ENCODE data around the gene STK32C. TPM values are rescaled to one million over a fixed set of nuclear protein-coding genes. Genes with fewer than 3 reads are reported as not detected.

The STK32C gene
- total RNA-seq, 1 experiment from 2014 or later = 13.5 TPM

DNA sequence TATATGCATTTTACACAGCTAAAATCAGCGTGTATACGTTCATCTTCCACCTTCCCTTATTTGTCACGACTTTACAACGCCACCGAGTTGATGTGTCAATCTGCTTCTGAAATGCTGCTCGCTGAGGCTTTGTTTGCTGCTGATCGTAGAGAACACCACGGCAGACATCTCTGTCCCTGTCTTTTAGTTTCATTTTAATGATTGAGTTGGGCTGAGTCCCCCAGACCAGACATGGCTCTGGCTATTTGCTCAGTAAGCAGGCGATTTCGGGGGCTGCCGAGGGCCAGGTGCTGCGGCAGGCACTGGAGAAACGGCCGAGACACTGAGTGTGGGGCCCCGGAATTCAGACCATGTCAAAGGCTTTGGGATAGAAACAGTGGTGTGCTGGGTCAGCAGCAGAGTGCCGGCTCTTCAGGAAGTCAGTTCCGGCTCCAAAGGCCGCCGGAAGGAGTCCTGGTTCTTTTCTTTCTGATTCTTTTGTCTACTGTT, 29.2 kb upstream of the STK32C start:
- intact Hi-C loops (cut with micrococcal nuclease; ENCODE audit: unreplicated experiment) = no loop called here
- CTCF ChIA-PET = no interaction called here
- H3K27ac Mint-ChIP-seq (ENCODE audit: unreplicated experiment) = no peak overlapping the region
- H3K4me3 Mint-ChIP-seq (ENCODE audit: low read depth, unreplicated experiment) = no peak overlapping the region
- peaks cover 9% of the 10 kb centered on the region for H3K36me3 Mint-ChIP-seq (ENCODE audit: insufficient read depth, unreplicated experiment)
- no peaks in the 10 kb centered on the region for H3K27me3 Mint-ChIP-seq (ENCODE audit: unreplicated experiment)
- no TSS peak for BruUV-seq (replicated peaks)
- no peak for DNase-seq
- no peaks in the 10 kb centered on the region for H3K9me3 Mint-ChIP-seq (ENCODE audit: low read depth, unreplicated experiment)
- TF ChIP-seq, protein P1, sequence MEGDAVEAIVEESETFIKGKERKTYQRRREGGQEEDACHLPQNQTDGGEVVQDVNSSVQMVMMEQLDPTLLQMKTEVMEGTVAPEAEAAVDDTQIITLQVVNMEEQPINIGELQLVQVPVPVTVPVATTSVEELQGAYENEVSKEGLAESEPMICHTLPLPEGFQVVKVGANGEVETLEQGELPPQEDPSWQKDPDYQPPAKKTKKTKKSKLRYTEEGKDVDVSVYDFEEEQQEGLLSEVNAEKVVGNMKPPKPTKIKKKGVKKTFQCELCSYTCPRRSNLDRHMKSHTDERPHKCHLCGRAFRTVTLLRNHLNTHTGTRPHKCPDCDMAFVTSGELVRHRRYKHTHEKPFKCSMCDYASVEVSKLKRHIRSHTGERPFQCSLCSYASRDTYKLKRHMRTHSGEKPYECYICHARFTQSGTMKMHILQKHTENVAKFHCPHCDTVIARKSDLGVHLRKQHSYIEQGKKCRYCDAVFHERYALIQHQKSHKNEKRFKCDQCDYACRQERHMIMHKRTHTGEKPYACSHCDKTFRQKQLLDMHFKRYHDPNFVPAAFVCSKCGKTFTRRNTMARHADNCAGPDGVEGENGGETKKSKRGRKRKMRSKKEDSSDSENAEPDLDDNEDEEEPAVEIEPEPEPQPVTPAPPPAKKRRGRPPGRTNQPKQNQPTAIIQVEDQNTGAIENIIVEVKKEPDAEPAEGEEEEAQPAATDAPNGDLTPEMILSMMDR (IDR thresholded peaks at IDR 0.05; ENCODE audit: unreplicated experiment) = no peak
- no peaks in the 10 kb centered on the region for H3K4me1 Mint-ChIP-seq (ENCODE audit: low read depth, unreplicated experiment)

DNA sequence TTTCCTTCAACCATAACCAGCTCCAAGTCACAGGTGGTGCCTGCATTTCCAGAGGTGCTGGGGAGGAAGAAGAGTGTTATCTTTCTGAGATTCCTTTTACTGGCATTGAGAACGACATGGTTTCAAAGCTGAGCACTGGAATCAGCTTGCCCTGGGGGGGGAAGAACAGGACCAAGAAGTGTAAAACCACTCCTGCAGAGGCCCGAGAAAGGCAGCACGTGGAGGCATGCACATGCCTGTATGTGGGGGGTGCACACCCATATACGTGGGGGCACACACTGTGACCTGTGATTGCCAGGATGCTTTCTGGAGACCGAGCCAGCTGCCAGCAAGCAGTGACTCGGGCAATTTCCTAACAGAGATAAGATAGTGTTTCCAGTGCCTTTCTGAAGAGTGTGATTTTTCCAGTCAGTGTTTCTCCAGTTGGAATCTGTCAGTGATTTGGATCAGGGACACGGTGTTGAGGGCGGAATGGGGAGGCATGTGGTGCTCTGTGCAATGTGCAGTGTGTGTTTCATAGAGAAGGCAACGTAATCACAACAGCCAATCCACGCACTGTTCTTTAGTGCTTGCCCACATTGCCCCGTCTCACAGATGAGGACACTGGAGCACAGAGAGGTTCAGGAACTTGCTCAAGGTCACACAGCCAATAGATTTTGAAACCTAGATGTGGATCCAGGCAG, 28.5 kb upstream of the STK32C start:
- CTCF ChIA-PET = no interaction called here
- intact Hi-C loops (cut with micrococcal nuclease; ENCODE audit: unreplicated experiment) = no loop called here
- H3K36me3 Mint-ChIP-seq (ENCODE audit: insufficient read depth, unreplicated experiment) = peaks cover 16% of the 10 kb centered on the region
- DNase-seq = no peak
- H3K9me3 Mint-ChIP-seq (ENCODE audit: low read depth, unreplicated experiment) = no peaks in the 10 kb centered on the region
- BruUV-seq (replicated peaks) = no TSS peak
- H3K4me3 Mint-ChIP-seq (ENCODE audit: low read depth, unreplicated experiment) = no peak overlapping the region
- H3K27me3 Mint-ChIP-seq (ENCODE audit: unreplicated experiment) = no peaks in the 10 kb centered on the region
- no peaks in the 10 kb centered on the region for H3K4me1 Mint-ChIP-seq (ENCODE audit: low read depth, unreplicated experiment)
- no peak overlapping the region for H3K27ac Mint-ChIP-seq (ENCODE audit: unreplicated experiment)
- TF ChIP-seq, protein P1 (IDR thresholded peaks at IDR 0.05; ENCODE audit: unreplicated experiment) = no peak

DNA sequence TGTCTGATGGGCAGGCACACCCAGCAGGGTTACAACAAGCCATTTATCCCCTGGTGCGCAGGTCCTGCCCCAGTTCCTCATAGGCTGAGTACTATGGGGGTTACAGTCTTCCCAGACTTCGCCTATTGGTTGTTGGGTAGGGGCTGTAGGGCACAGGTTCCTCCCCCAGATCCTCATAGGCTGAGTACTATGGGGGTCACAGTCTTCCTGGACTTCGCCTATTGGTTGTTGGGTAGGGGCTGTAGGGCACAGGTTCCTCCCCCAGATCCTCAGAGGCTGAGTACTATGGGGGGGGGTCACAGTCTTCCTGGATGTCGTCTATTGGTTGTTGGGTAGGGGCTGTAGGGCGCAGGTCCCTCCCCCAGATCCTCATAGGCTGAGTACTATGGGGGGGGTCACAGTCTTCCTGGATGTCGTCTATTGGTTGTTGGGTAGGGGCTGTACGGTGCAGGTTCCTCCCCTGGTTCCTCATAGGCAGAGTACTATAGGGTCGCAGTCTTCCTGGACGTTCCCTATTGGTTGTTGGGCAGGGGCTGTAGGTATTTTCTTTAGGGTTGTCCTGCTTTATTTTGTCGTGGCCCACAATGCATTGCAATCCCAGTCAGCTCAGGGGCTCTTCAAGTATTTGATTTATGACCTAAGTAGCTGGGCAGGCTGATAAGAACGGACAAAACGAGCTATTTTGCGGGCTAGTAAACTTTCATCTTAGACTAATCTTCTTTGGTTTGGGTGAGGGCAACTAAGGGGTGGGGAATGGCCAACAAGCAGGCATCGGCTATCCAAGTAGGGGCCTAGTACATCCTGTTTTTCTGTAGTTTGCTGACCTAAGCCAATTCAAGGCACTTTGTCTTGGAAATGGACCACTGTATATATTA, 27.7 kb upstream of the STK32C start:
- H3K27ac Mint-ChIP-seq (ENCODE audit: unreplicated experiment) = no peak overlapping the region
- H3K27me3 Mint-ChIP-seq (ENCODE audit: unreplicated experiment) = no peaks in the 10 kb centered on the region
- intact Hi-C loops (cut with micrococcal nuclease; ENCODE audit: unreplicated experiment) = no loop called here
- DNase-seq = no peak
- H3K9me3 Mint-ChIP-seq (ENCODE audit: low read depth, unreplicated experiment) = no peaks in the 10 kb centered on the region
- no TSS peak for BruUV-seq (replicated peaks)
- CTCF ChIA-PET = no interaction called here
- no peaks in the 10 kb centered on the region for H3K4me1 Mint-ChIP-seq (ENCODE audit: low read depth, unreplicated experiment)
- TF ChIP-seq, protein P1 (IDR thresholded peaks at IDR 0.05; ENCODE audit: unreplicated experiment) = no peak
- peaks cover 24% of the 10 kb centered on the region for H3K36me3 Mint-ChIP-seq (ENCODE audit: insufficient read depth, unreplicated experiment)
- no peak overlapping the region for H3K4me3 Mint-ChIP-seq (ENCODE audit: low read depth, unreplicated experiment)

DNA sequence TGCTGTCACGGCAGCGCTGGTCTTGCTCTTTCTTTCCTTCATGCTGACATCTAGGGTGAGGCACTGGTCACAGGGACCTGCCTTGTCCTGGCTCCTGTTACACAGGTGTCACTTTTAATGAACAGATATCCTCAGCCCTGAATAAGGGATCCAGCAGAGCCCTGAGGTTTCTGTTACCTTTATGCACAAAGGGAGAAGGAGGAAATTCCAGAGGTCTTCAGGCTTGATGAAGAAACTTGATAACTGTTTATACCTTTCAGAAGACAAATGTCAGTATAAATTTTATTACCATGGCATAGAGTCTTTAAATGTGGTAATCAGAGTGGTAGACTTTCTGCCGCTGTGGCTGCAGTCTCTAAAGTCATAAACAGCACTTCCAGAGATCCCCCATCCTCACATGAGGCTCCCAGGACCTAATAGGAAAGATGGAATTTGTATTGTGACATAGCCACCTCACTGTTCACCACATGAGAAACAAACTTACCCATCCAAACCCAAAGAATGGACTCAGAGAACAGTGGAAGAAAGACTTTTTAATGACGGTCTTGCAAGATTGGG, 27.0 kb upstream of the STK32C start:
- DNase-seq = no peak
- Mint-ChIP-seq H3K27ac (ENCODE audit: unreplicated experiment) (no peak overlapping the region), H3K27me3 (ENCODE audit: unreplicated experiment) (no peaks in the 10 kb centered on the region), H3K4me1 (ENCODE audit: low read depth, unreplicated experiment) (peaks cover 4% of the 10 kb centered on the region), H3K9me3 (ENCODE audit: low read depth, unreplicated experiment) (no peaks in the 10 kb centered on the region), H3K4me3 (ENCODE audit: low read depth, unreplicated experiment) (no peak overlapping the region), H3K36me3 (ENCODE audit: insufficient read depth, unreplicated experiment) (peaks cover 31% of the 10 kb centered on the region)
- intact Hi-C loops (cut with micrococcal nuclease; ENCODE audit: unreplicated experiment) = no loop called here
- TF ChIP-seq, protein P1 (IDR thresholded peaks at IDR 0.05; ENCODE audit: unreplicated experiment) = no peak
- no TSS peak for BruUV-seq (replicated peaks)
- CTCF ChIA-PET = no interaction called here
